Fibroblast of villous mesenchyme (primary cell): Measurements from ENCODE around the gene MUC5AC. TPM values are rescaled to one million over a fixed set of nuclear protein-coding genes. Genes with fewer than 3 reads are reported as not detected.

ENCODE experiments used
- DNase-seq: peaks from one replicate; pipeline ENCODE4 v3.0.0-alpha.2; 2010; ENCODE audit warnings: low read depth
- H3K4me3 ChIP-seq: 2 replicates; pipeline ENCODE4 v1.5.1; 2011; ENCODE audit warnings: low read depth, mild to moderate bottlenecking, low read length
- CTCF ChIP-seq: IDR thresholded peaks from 2 replicates; pipeline ENCODE4 v1.5.1; 2012; ENCODE audit warnings: low read depth, mild to moderate bottlenecking, low read length; ENCODE audit not compliant: insufficient read depth
- total RNA-seq: library from RNA; depleted of rRNA; stranded (reverse); fragments of >200 nt; gene quantifications from 2 replicates; pipeline ENCODE4 v1.2.3, GENCODE V29; 2012

The MUC5AC gene
- total RNA-seq, 1 donor: not detected

GRCh38 chr11:1232021-1232882 is 74.5 kb downstream of the MUC5AC start:
- H3K4me3 ChIP-seq: no peak overlapping the region
- no peak for DNase-seq
- no peak for TF ChIP-seq CTCF

DNA sequence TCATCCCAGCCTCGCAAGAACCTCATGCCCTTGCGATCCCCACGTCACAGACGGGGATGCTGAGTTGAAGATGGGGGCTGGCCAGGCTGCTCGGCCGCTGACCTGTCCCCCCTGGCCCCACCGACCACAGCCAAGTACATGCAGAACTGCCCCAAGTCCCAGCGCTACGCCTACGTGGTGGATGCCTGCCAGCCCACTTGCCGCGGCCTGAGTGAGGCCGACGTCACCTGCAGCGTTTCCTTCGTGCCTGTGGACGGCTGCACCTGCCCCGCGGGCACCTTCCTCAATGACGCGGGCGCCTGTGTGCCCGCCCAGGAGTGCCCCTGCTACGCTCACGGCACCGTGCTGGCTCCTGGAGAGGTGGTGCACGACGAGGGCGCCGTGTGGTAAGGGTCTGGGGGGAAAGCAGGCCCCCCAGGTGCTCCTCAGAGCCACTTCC is 75.1 kb downstream of the MUC5AC start:
- no peak overlapping the region for H3K4me3 ChIP-seq
- no peak for DNase-seq
- TF ChIP-seq CTCF: no peak

DNA sequence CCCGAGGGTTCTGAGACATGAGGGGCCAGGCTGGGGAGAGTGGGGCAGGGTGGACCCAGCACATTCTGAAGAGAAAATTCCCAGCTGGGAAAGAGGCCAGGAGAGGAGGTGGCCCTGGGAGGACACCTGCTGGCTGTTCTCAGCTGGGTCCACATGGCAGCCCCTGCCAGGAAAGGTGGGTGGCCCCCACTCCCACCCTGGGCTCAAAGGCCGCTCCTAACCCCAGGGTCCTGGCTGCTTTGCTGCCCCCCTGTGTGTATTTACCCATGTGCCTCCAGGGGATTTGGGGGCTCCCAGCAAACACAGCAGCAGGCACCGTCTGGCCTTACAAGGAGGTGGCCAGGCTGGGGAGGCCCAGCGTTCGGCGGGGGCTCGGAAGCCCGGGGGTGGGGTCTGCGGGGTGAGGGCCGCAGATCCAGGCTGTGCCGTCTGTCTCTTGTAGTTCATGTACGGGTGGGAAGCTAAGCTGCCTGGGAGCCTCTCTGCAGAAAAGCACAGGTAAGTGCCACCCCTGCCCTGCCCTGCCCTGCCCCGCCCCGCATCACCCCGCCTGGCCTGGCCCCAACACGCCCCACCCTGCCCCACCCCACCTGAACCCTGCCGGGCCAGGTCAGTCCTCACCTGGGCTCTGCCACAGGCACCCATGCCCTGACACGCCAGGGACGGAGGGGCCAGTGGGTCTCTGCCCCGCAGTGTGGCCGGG is 75.7 kb downstream of the MUC5AC start:
- DNase-seq: no peak
- H3K4me3 ChIP-seq: no peak overlapping the region
- no peak for TF ChIP-seq CTCF

DNA sequence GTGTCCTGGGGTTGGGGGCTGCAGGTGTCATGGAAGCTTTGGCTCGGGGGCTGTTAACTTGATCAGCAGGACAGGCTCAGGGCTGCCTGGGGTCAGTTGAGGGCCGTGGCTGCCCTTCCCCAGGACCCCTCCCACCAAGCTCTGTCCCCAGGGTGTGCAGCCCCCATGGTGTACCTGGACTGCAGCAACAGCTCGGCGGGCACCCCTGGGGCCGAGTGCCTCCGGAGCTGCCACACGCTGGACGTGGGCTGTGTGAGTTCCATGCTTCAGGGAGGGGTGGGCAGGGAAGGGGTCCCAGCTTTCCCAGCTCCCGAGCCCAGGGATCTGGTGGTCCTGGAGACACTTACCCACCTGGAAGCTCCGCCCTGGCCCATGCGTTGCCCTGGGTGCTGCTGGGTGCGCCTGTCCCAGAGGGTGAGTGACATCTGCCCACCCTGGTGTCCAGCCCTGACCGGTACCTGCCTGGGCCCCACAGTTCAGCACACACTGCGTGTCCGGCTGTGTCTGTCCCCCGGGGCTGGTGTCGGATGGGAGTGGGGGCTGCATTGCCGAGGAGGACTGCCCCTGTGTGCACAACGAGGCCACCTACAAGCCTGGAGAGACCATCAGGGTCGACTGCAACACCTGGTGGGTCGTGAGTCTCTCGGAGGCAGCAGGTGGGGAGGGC is 76.4 kb downstream of the MUC5AC start:
- no peak for TF ChIP-seq CTCF
- no peak overlapping the region for H3K4me3 ChIP-seq
- DNase-seq: no peak

DNA sequence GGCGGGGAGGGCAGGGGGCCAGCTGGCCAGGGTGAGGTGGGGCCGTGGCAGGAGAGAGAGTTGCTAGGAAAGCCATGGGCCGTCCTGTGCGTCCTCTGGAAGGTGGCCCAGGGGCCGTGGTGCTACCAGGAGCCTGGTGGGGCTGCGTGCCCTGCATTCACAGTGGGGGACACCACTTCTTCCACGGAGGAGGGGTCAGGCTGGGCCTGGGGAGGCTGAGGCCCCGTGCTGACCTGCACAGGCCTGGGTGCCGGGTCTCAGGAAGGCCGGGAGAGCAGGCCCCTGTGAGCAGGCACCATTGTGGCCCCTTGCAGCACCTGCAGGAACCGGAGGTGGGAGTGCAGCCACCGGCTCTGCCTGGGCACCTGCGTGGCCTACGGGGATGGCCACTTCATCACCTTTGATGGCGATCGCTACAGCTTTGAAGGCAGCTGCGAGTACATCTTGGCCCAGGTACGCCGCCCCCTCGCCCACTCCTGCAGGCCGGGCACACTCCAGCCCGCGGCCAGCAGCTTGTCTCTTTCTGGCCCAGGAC is 77.1 kb downstream of the MUC5AC start:
- no peak for DNase-seq
- no peak overlapping the region for H3K4me3 ChIP-seq

More for the DNA sequence above, 77.1 kb downstream of the MUC5AC start:
- TF ChIP-seq CTCF: no peak
